ENCODE measurements around the gene CCDC137. TPM values are rescaled to one million over a fixed set of nuclear protein-coding genes. Genes with fewer than 3 reads are reported as not detected.

The CCDC137 gene
- polyA plus RNA-seq, 1 donor from 2014 or later: 27.9 TPM

DNA sequence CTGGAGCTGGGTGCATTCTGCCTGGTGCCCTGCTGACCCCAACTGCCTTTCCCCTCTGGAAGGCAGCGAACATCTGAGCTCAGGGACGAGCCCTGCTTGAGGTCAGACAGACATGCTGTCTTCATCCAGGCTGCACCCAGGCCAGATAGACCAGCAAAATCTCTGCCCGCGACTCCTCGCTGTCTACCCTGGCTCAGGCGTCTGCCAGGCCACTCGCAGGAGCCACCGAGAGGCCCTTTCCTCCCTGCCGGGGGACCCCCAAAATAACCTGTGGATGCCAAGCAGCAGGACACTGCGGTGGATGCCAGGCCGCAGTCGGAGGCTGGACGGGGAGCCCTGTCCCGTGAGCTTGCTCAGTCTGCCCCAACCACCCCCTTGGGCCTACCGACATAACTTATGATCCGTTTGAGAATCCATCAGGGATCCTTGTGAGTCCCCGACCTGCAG lies 42.2 kb downstream of the CCDC137 start:
- Mint-ChIP-seq H3K4me3 (peak overlapping the region in 1 of 4 donors; percentile 55), H3K27me3 (peaks cover 4% of the 10 kb centered on the region), H3K4me1 (peaks cover 6 to 17% (median 16%) of the 10 kb centered on the region in 3 donors), H3K36me3 (peaks cover 2% of the 10 kb centered on the region), H3K9me3 (no peaks in the 10 kb centered on the region), H3K27ac (peak overlapping the region in 1 of 3 donors; percentile 40)

DNA sequence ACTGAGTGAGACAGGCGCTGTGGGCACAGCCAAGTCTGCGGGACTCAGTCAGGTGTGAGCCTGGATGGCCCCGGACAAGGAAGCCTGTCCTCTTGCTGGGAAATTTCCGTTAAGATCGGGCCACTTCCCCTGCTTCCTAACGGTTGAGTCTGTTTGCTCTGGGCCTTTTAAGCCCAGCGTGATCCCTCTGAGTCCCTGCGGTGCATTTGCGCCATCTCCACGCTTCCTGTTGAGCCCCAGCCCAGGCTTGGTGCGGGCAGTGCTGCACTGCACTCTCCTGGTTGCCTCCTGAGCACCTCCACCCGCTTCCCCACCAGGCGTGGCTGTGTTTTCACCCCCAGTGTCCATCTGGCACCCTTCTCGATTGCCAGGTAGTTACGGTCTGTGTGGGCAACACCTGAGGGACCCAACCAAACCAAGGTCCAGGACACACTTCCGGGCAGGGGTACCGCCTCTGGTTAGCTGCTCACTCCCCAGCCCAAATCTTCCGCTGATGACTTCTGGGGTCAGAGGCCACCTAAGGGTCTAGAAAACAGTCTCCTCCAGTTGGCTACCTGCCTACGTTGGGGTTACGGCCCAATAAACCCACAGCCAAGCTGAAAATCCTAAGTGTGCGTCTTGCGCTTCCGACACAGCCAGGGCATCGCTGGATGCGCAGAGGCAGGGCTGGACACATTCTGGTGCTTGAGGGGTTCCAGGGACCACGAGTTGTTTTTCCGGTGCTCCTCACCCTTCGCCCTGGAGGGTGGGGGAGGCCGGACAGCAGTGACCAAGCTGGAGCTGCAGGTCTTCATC lies 44.2 kb downstream of the CCDC137 start:
- peaks cover 2 to 12% (median 8%) of the 10 kb centered on the region in 3 donors for H3K4me1 Mint-ChIP-seq
- H3K27ac Mint-ChIP-seq: peak overlapping the region in 2 of 3 donors; percentile 7 to 69
- H3K27me3 Mint-ChIP-seq: peaks cover 4% of the 10 kb centered on the region
- H3K9me3 Mint-ChIP-seq: no peaks in the 10 kb centered on the region
- H3K4me3 Mint-ChIP-seq: peak overlapping the region; percentile 60 to 88 (median 77)
- H3K36me3 Mint-ChIP-seq: peaks cover under 1% of the 10 kb centered on the region

DNA sequence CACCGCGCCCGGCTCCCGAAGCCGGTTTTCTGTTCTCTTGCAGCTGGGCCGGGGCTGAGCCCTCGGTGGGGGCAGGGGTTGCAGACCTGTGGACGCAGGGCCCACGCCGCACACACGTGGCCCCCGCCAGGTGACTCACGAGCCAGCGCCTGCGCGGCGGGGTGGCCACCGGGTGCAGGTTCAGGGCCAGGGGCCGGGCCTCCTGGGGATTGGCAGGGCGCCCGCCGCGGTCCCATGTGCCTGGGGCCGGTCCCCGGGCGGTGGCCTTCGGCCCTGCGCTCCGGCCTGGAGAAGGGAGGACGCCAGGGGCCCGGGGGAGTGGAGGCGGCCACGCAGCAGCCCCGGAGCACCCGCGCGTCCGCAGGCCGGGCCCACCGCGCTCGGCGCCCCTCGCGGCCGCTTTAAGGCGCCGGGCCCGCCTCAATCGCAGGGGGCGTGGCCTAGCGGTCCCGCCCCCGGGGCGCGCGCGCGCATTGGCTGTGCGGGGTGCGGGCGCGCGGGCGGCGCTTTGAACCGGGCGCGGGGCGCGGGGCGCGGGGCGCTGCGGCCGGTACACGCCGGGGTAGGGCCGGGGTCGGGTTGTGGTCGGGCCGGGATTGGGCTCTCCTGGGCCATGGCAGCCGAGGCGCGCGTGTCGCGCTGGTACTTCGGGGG lies 45.4 kb downstream of the CCDC137 start, which contains the start of gene SLC25A10:
SLC25A10 (plus strand) TSS at position 471 of the 654 bp plus-strand sequence; CDS start at position 614, 143 bp downstream.
- peaks cover 4% of the 10 kb centered on the region for H3K27me3 Mint-ChIP-seq
- peak within 1 kb of the TSS in 2 of 3 donors; percentile 69 to 80 for H3K27ac Mint-ChIP-seq
- no peaks in the 10 kb centered on the region for H3K36me3 Mint-ChIP-seq
- H3K9me3 Mint-ChIP-seq: no peaks in the 10 kb centered on the region
- peaks cover 0 to 11% (median 8%) of the 10 kb centered on the region in 3 donors for H3K4me1 Mint-ChIP-seq
- peak within 1 kb of the TSS; percentile 60 to 91 (median 81) for H3K4me3 Mint-ChIP-seq

DNA sequence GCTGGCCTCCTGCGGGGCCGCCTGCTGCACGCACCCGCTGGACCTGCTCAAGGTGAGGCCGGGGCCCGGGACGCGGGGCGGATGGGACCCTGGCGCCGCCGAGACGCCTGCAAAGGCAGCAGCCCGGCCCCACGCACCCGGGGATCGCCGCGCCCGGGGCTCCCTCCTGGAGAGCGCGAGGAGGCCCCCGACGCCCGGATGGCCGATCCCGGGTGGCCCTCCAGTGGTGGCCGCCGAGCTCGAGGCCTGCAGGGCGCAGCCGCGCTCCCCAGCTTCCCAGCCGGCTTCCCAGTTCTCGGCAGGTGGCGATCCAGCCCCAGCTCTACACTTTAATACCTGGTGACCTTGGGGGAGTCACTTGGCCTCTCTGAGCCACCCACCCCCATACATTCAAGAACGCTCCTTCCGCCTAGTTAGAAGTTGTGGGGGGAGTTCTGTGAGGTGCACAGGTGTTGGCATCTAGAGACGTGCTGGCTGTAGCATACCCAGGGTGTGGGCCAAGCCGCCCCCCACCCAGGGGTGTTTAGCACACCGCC lies 46.0 kb downstream of the CCDC137 start:
- peak overlapping the region in 1 of 3 donors; percentile 80 for H3K27ac Mint-ChIP-seq
- H3K4me1 Mint-ChIP-seq: peaks cover 0 to 11% (median 8%) of the 10 kb centered on the region in 3 donors
- no peaks in the 10 kb centered on the region for H3K9me3 Mint-ChIP-seq
- H3K4me3 Mint-ChIP-seq: peak overlapping the region; percentile 19 to 91 (median 81)
- peaks cover 4% of the 10 kb centered on the region for H3K27me3 Mint-ChIP-seq
- no peaks in the 10 kb centered on the region for H3K36me3 Mint-ChIP-seq

DNA sequence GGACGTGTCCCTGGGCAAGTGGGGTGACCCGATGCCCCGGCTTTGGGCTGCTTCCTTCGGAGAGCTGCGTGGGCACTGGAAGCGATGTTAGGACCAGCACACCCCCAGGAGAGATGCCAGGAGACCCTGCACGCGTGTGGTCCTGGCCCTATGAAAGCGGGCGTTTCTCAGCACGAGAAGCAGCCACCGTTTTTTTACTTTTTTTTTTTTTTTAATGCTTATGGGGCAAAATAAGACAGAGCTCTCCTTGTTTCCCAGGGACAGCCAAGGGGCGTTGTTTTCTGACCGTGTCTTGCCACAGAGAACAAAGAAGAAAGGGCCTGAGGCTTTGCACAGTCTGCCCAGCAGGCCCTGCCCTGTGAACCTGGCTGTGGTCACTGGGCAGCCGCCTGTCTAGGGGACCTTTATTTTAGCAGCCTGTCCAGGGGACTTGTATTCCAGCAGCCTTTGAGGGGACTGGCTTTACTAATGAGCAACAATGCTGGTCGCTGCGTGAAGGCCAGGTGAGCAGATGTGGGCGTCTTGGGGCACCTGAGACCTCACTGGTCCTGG lies 46.5 kb downstream of the CCDC137 start:
- Mint-ChIP-seq H3K4me3 (peak overlapping the region; percentile 19 to 91 (median 81)), H3K9me3 (no peaks in the 10 kb centered on the region), H3K27ac (peak overlapping the region in 1 of 3 donors; percentile 80), H3K36me3 (no peaks in the 10 kb centered on the region), H3K27me3 (peaks cover 4% of the 10 kb centered on the region), H3K4me1 (peaks cover 0 to 11% (median 8%) of the 10 kb centered on the region in 3 donors)

DNA sequence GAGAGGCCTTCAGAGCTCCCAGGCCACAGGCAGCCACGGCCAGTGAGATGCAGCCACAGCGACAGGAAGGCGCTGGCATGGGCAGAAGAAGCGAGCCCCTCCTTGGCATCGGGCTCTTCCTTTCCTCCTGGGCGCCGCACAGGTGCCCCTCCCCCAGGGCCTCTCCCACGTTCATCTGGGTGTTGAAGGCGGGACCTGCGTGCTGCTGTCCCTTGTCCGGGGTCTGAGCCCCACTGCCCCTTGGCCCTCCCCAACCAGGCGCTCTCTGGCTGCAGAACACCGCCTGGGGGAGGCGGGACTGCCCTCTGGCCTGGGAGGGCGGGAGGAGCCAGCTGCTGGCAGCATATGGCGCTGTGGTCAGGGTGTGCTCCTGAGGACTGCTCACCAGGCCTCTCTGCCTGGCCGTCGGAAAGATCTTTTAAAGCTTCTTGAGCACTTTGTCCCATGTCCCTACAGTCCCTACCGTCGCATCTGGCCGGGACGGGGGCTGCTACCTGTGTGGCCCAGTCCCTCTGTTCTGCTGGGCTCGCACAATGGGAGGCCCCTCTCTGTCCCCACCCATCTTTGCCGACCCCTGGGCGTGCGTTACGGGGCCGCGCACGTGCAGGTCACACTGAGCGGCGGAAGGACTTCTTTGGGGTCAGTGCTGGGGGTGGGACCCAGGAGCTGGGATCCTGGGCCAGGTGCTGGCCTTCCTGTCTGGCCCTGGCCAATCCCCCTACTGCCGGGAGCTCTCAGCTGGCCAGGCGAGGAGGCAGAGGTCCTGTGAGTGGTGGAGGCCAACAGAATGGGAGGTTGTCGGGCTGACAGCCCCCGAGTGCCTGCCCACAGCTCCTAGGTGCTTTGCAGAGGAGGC lies 47.2 kb downstream of the CCDC137 start:
- Mint-ChIP-seq H3K4me1 (peaks cover 0 to 11% (median 8%) of the 10 kb centered on the region in 3 donors), H3K9me3 (no peaks in the 10 kb centered on the region), H3K27me3 (peaks cover 4% of the 10 kb centered on the region), H3K27ac (no peak overlapping the region), H3K4me3 (peak overlapping the region in 3 of 4 donors; percentile 17 to 47 (median 19)), H3K36me3 (no peaks in the 10 kb centered on the region)

DNA sequence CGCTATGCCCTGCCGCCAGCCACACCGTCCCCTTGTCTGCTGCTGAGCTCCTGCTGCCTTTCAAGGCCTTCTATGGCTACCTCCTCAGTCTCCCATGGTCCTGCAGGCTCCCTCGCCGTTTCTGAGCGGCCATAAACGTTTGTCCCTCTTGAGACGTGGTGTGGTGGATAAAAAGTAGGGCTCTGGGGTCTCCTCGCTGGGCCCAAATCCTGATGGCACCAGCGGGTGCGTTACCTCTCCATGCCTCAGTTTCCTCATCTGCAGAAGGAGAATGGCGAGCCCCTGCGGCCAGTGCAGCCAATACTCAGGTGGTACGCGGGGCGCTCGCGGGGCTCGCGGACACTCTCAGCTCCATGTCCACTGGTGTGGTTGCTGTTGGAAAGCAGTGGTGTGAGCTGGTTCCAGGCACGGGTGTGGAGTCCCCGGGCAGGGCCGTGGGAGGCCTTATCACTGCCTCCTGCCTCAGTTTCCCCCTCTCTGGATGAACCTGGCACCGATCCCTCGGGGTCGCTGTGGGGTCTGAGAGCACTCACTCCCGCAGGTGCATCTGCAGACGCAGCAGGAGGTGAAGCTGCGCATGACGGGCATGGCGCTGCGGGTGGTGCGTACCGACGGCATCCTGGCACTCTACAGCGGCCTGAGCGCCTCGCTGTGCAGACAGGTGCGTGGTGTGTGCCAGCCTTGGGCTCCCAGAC lies 48.0 kb downstream of the CCDC137 start:
- peak overlapping the region in 1 of 4 donors; percentile 17 for H3K4me3 Mint-ChIP-seq
- H3K27ac Mint-ChIP-seq: no peak overlapping the region
- H3K9me3 Mint-ChIP-seq: no peaks in the 10 kb centered on the region
- H3K27me3 Mint-ChIP-seq: peaks cover 4% of the 10 kb centered on the region
- H3K4me1 Mint-ChIP-seq: peaks cover 0 to 11% (median 8%) of the 10 kb centered on the region in 3 donors
- no peaks in the 10 kb centered on the region for H3K36me3 Mint-ChIP-seq

DNA sequence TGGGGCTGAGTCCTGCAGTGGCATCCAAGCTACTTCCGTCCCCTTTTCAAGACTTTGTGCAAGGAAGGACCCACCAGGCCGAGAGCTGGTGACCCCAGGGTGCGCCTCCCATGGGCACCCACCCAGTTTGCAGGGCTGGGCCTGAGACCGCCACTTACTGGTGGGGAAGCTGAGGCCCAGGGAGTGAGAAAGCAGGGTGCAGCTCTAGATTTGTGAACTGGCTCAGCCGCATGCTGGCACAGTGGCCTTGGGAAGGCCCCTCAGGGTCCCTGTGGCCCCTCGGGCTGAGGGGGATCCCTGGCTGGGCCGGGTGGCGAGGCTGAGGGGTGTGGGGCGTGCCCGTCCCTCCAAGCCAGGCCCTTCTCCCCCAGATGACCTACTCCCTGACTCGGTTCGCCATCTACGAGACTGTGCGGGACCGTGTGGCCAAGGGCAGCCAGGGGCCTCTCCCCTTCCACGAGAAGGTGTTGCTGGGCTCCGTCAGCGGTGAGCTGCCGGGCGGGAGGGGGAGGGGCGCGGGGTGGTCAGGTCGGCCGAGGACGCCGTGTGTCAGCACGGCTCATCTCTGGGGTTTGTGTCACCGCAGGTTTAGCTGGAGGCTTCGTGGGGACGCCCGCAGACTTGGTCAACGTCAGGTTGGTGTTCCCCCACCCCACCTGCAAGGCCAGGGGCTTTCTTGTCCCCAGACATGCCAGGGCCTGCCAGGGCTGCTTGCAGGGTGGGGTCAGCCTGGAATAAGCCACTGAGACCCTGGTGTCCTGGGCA lies 48.8 kb downstream of the CCDC137 start:
- Mint-ChIP-seq H3K27me3 (peaks cover 4% of the 10 kb centered on the region), H3K36me3 (no peaks in the 10 kb centered on the region), H3K4me3 (no peak overlapping the region), H3K9me3 (no peaks in the 10 kb centered on the region), H3K27ac (no peak overlapping the region), H3K4me1 (peaks cover 0 to 11% (median 8%) of the 10 kb centered on the region in 3 donors)

DNA sequence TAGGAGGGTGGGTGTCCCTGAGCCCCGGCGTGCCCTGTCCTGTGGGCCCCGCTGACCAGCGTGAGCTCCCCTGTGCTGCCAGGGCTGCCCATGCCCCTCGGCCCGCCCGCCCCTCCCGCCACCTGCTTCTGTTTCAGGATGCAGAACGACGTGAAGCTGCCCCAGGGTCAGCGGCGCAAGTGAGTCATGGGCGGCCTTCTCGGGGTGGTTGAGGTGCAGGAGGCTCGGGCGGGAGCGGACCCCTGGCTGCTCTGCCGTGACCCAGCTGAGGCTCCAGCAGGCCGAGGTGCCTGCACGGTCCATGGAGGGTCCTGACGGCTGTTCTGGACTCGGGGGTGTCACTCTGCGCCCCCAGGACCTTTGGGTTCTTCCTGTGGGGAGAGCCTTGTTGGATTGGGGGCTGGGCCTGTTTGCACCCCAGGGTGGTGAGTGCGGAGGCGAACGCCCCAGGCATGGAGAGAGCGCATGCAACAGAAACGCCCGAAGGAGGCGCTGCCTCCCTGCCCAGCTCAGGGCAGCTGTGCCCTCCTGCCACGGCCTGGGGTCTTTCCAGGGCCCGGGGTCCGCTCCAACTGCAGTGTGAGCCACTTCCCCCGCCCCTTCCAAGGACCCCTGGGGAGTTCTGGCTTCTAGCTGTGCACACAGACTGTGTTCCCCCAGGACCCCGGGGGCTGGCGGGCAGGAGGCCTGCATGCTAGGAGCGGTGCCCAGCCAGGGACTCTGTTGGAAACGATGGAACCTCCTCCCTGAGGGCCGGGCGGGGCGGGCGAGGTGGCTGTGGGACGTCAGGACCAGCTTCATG lies 49.5 kb downstream of the CCDC137 start:
- H3K27me3 Mint-ChIP-seq: no peaks in the 10 kb centered on the region
- no peaks in the 10 kb centered on the region for H3K36me3 Mint-ChIP-seq
- no peak overlapping the region for H3K27ac Mint-ChIP-seq
- peaks cover 0 to 5% (median 3%) of the 10 kb centered on the region in 3 donors for H3K4me1 Mint-ChIP-seq
- no peak overlapping the region for H3K4me3 Mint-ChIP-seq
- H3K9me3 Mint-ChIP-seq: no peaks in the 10 kb centered on the region

DNA sequence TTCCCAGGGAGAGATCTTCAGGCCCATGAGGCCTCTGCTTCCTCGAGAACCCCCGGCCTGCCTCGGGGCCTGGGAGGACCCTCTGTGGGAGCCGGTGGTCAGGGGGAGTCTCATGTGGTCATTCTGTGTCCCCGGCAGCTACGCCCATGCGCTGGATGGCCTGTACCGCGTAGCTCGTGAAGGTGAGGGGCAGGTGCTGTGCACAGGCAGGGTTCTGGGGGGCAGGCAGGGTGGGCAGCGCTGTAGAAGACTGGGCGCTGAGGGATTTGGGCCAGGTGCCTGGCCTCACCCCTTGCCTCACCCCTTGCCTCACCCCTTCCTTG lies 50.1 kb downstream of the CCDC137 start:
- no peaks in the 10 kb centered on the region for H3K9me3 Mint-ChIP-seq
- no peak overlapping the region for H3K4me3 Mint-ChIP-seq
- H3K4me1 Mint-ChIP-seq: peaks cover 0 to 5% (median 3%) of the 10 kb centered on the region in 3 donors
- H3K27me3 Mint-ChIP-seq: no peaks in the 10 kb centered on the region
- no peaks in the 10 kb centered on the region for H3K36me3 Mint-ChIP-seq
- no peak overlapping the region for H3K27ac Mint-ChIP-seq

DNA sequence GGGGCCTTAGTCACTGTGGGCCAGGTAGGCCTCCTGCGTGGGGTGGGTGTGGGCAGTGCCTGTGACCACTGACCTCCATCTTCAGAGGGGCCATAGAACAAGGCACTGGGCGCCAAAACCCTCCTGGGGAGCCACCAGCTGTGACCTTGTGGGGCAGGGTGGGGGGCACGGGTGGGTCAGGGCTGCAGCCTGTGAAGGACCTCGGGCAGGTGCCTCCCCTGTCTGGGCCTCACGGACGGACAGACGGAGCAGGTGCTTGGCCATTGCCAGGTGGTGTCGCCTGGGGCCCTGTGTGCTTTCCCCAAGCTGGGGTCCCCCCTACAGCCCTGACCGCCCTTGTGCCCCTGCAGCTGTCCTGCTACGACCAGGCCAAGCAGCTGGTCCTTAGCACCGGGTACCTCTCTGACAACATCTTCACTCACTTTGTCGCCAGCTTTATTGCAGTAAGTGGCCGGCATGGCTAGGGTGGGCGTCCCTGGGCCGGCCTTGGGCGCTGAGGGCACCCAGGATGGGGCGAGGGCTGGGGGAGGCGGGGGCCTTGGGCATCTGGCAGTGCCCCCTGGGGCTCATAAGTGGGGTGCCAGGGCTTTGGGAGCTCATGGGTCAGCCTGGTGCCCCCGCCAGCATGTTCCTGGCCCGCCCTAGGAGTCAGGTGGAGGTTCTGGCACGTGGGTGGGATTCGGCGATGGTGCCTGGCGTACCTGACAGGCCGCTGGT lies 50.7 kb downstream of the CCDC137 start:
- peaks cover 0 to 5% (median 3%) of the 10 kb centered on the region in 3 donors for H3K4me1 Mint-ChIP-seq
- no peak overlapping the region for H3K27ac Mint-ChIP-seq
- no peak overlapping the region for H3K4me3 Mint-ChIP-seq
- no peaks in the 10 kb centered on the region for H3K9me3 Mint-ChIP-seq
- peaks cover 2% of the 10 kb centered on the region for H3K27me3 Mint-ChIP-seq
- H3K36me3 Mint-ChIP-seq: no peaks in the 10 kb centered on the region

DNA sequence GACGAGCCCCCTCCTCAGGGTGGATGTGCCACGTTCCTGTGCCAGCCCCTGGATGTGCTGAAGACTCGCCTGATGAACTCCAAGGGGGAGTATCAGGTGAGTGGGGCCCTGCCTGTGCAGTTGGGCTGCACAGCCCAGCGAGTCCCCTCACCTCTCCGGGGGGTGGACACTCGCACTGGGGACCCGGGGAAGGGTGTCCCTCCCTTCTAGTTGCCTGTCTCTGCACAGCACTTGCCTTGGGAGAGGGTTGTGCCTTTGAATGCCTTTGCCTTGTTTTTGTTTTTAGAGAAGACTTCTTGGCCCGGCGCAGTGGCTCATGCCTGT lies 51.2 kb downstream of the CCDC137 start:
- no peaks in the 10 kb centered on the region for H3K36me3 Mint-ChIP-seq
- H3K4me3 Mint-ChIP-seq: no peak overlapping the region
- peaks cover 0 to 4% (median 2%) of the 10 kb centered on the region in 3 donors for H3K4me1 Mint-ChIP-seq
- H3K27ac Mint-ChIP-seq: no peak overlapping the region
- H3K27me3 Mint-ChIP-seq: peaks cover 2% of the 10 kb centered on the region
- no peaks in the 10 kb centered on the region for H3K9me3 Mint-ChIP-seq
